ENCODE results near the gene ATF2.

GRCh38 chr2:175035806-175036205 lies 132.2 kb downstream of the ATF2 start:
- no peak for TF ChIP-seq POLR2A (IDR thresholded peaks at IDR 0.05; ENCODE audit: low read depth, low read length)
- no peak for TF ChIP-seq POLR2AphosphoS5 (IDR thresholded peaks at IDR 0.05; ENCODE audit: insufficient read depth, low read depth, low read length)
- no peak for TF ChIP-seq CTCF (IDR thresholded peaks at IDR 0.05; ENCODE audit: extremely low read depth in 1 of 2, insufficient read depth in 1 of 2, low read depth in 1 of 2, low read length in 2 of 2)
- no peak for TF ChIP-seq FOS (IDR thresholded peaks at IDR 0.05; ENCODE audit: borderline replicate concordance, insufficient read depth, low read length)
- no peak for TF ChIP-seq MAX (IDR thresholded peaks at IDR 0.05; ENCODE audit: insufficient read depth, insufficient read length)

Data from endothelial cell of umbilical vein (primary cell).